ENCODE measurements around the gene NAPA.

The NAPA gene

DNA sequence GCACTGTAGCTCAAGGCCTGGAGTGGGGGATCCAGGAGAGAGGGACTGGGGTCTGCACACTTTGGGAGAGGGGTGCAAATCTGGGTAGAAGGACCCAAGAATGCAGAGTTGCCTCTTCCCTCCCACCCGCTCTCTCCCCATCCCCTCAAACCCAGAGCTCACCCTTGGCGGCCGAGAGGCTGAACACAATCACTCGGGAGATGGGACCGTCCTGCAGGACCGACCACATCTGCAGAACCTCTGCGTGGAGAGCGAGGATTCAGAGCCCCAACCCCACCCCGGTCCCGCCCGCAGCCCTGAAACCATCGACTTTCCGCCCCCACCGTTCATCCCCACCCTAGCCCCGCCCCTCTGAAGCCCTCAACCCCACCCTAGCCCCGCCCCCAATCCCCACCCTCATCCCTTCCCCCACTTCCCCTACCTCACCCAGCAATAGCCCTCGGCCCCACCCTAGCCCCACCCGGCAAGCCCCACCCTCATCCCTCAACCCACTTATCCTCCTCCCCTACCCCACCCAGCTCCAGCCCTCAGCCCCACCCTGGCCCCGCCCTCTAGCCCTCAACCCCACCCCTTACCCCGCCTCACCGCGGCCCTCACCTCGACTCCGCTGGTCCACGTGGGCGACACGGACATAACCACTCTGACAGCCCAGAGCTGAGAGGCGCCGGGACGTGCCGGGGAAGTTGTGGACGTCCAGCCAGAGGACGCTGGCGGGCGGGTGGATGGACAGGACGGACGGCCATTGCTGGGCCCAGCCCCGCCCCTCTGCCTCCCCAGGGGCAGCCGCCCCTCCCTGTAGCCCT is 35.0 kb downstream of the NAPA start:
- peaks cover 9 to 20% of the 10 kb centered on the region in 2 donors for H3K4me1 Mint-ChIP-seq
- no peak overlapping the region for H3K27ac Mint-ChIP-seq
- DNase-seq: no peak
- no peaks in the 10 kb centered on the region for H3K9me3 Mint-ChIP-seq
- no peak for ATAC-seq (replicated peaks)
- H3K36me3 Mint-ChIP-seq: peaks cover 5 to 20% of the 10 kb centered on the region in 2 donors
- H3K4me3 Mint-ChIP-seq: no peak overlapping the region
- H3K27me3 Mint-ChIP-seq: peaks cover 0 to 10% of the 10 kb centered on the region in 2 donors

DNA sequence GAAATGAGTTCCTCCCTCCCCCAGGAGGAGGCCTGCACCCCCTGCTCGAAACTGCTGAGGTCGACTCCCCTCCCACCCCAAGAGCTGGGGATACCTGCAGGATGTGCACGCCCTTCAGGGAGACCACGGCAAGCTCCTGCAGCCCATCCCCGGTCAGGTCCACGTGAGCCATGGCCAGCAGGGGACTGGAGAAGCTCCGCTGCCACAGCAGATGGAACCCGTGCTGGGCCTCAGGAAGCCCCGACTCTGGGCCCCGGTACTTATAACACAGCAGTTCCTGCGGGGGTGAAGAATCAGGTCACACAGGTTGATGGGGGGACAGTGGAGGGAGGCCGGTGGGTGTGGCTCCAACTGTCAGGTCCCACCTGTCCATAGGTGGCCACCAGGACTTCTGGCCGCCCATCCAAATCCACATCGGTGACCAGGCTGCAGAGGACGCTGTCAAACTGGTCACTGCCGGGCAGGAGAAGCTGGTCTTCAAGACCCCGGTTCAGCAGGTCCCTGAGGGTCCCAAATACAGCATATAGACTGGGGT is 38.4 kb downstream of the NAPA start:
- H3K4me1 Mint-ChIP-seq: peaks cover 2 to 5% of the 10 kb centered on the region in 2 donors
- H3K4me3 Mint-ChIP-seq: no peak overlapping the region
- peaks cover 5 to 20% of the 10 kb centered on the region in 2 donors for H3K36me3 Mint-ChIP-seq
- peaks cover 16 to 27% of the 10 kb centered on the region in 2 donors for H3K27me3 Mint-ChIP-seq
- DNase-seq (no peak), ATAC-seq (replicated peaks) (no peak)
- no peak overlapping the region for H3K27ac Mint-ChIP-seq
- H3K9me3 Mint-ChIP-seq: no peaks in the 10 kb centered on the region

DNA sequence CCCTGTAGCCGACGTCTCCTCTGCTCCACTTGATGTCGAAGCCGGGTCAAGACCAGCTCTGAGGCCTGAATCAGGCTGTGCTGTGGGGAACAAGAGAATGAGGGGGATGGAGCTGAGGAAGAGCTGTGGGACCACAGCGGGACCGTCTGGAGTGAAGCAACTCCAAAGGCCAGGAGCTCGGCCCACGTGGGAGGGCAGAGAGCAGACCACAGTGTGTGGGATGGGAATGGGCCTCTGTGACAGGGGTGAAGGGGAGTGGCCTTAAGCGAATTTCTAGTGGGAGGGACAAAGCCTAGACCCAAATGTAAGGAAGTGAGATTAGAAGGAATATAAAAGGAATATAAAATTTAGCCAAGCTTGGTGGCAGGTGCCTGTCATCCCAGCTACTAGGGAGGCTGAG is 39.4 kb downstream of the NAPA start:
- Mint-ChIP-seq H3K36me3 (peaks cover 4 to 16% of the 10 kb centered on the region in 2 donors), H3K9me3 (no peaks in the 10 kb centered on the region), H3K4me1 (peaks cover 12% of the 10 kb centered on the region in 2 donors), H3K27me3 (peaks cover 27 to 34% of the 10 kb centered on the region in 2 donors), H3K4me3 (no peak overlapping the region), H3K27ac (no peak overlapping the region)
- ATAC-seq (replicated peaks) (no peak), DNase-seq (no peak)

DNA sequence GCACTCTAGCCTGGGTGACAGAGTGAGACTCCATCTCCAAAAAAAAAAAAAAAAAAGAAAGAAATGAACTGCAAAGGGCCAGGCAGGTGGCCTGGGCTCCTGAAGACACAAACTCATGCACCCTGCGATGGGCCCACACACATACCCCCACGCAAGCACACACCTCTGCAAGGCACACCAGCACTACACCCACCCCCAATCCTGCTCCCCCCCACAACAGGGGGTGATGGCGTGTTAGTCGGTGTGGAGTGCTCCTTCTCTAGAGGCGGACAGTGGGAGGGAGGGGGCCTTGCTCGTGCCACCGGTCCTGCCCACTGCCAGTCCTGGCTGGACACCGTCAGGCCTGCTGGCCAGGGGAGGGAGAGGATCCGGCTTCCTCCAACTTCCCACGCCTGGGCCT is 41.5 kb downstream of the NAPA start:
- peaks cover 13 to 19% of the 10 kb centered on the region in 2 donors for H3K4me1 Mint-ChIP-seq
- H3K4me3 Mint-ChIP-seq: no peak overlapping the region
- H3K27me3 Mint-ChIP-seq: peaks cover 48 to 49% of the 10 kb centered on the region in 2 donors
- no peak for ATAC-seq (replicated peaks)
- H3K27ac Mint-ChIP-seq: no peak overlapping the region
- no peaks in the 10 kb centered on the region for H3K9me3 Mint-ChIP-seq
- DNase-seq: no peak
- H3K36me3 Mint-ChIP-seq: peaks cover 4 to 10% of the 10 kb centered on the region in 2 donors

DNA sequence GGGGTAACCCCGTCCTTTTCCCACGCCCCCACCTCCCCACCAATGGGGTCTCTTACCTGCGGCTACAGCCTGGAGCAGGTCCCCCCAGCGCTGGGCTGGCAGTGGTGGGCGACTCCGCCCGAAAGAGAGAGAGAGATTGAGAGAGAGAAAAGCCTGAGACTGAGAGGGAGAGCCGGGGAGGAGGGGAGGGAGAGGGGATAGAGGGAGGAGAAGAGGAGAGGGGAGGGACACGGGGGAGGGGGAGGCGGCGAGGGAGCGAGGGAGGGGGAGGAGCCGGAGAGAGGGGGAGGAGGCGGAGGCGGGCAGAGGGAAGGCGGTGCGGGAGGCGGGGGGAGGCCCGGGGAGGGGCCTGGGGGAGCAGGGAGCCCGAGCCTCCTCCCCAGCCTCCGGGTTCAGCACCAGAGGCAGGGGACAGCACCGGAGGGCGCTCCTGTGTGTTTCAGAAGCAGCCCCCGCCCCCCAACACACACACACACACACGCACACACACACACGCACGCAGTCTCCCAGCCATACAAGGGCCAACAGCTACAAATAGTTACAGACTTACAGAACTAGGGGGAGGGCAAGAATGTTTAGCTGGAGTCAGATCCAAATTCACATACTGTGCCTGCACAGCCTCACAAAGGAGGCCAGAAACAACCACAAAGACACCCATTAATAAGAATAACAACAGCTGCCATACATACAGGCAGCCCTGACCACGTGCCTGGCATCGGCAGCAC is 43.0 kb downstream of the NAPA start, which contains the start of gene SLC8A2:
Gene SLC8A2 (minus strand): TSS at position 161 of the 725 bp plus-strand sequence. CDS start 5,490 bp downstream, outside the sequence.
- ATAC-seq (replicated peaks) (peak; percentile 33 to 36), DNase-seq (no peak)
- peaks cover 4 to 10% of the 10 kb centered on the region in 2 donors for H3K36me3 Mint-ChIP-seq
- peaks cover 13 to 25% of the 10 kb centered on the region in 2 donors for H3K4me1 Mint-ChIP-seq
- H3K4me3 Mint-ChIP-seq: peak within 1 kb of the TSS; percentile 48 to 58
- no peaks in the 10 kb centered on the region for H3K9me3 Mint-ChIP-seq
- H3K27ac Mint-ChIP-seq: no peak within 1 kb of the TSS
- peaks cover 56 to 61% of the 10 kb centered on the region in 2 donors for H3K27me3 Mint-ChIP-seq

DNA sequence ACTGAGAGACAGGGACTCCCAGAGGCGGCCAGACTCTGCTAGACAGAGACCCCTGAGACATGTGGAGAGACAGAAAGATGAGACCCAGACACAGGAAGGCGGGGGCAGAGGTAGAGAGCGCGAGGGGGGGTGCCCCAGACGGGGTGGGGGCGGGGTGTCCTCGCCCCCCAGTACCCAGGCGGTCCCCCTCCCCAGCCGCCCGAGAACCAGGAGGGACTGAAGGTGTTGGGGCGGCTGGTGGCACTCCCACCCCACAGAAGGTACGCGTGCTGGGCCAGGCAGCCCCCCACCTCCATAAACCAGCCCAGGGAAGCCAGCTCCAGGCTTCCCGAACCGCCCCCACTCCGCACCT is 43.5 kb downstream of the NAPA start:
- Mint-ChIP-seq H3K4me1 (peaks cover 13 to 25% of the 10 kb centered on the region in 2 donors), H3K4me3 (peak overlapping the region; percentile 48 to 58), H3K9me3 (no peaks in the 10 kb centered on the region), H3K27me3 (peaks cover 59 to 67% of the 10 kb centered on the region in 2 donors), H3K27ac (no peak overlapping the region), H3K36me3 (peaks cover 4 to 7% of the 10 kb centered on the region in 2 donors)
- DNase-seq (no peak), ATAC-seq (replicated peaks) (no peak)

DNA sequence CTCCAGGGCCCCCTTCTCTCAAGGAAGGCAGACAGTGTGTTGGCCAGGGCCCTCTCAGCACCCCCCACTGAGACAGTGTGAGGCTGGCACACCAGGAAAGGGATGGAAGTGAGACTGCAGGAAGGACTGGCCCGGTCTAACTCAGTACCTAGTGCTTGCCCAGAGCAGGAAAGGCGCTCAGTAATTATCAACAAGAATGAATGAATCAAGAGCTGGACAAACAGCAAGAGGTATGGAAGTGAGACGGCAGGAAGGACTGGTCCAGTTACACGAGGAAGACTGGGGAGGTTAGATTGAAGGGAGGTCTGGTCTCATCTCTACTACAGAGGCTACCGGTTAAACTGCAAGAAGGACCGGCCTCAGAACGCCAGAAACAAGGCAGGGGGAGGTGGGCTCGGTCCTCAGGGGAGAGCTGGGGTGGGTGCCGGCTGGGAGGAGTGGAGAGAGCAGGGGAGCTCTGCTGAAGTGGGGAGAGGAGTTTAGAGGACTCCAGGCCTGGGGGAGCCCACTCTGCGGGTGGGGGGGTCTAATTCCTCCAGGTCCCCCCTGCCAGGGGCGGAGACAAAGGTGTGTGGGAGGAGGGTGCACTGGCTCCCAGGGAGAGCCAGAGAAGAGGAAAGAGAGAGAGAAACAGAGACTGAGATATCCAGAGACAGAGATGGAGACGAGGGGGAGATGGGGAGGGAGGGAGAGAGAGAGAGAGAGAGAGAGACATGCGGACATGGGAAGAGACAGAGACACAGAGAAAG is 44.2 kb downstream of the NAPA start:
- H3K9me3 Mint-ChIP-seq: no peaks in the 10 kb centered on the region
- peaks cover 4% of the 10 kb centered on the region in 2 donors for H3K36me3 Mint-ChIP-seq
- H3K4me3 Mint-ChIP-seq: peak overlapping the region; percentile 48 to 58
- peaks cover 13 to 25% of the 10 kb centered on the region in 2 donors for H3K4me1 Mint-ChIP-seq
- no peak overlapping the region for H3K27ac Mint-ChIP-seq
- H3K27me3 Mint-ChIP-seq: peaks cover 67 to 74% of the 10 kb centered on the region in 2 donors
- no peak for ATAC-seq (replicated peaks)
- DNase-seq: no peak

DNA sequence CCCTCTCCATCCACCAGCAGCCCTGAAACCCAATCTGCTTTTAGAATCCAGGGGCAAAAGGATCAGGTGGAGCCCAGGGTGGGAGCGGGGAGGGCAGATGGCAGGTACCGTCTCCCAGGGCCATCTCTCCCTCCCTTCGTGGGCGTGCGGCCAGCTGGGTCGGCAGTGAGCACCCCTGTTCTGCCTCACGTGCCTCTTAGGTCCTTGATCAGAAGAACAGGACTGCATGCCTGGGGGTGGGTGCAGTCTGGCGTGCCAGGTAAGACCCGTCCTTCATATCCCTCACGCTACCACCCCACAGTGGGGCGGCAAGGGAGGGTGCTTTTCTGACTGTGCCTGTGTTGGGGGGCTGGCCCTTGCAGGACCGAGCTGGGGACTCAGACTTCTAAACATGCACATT is 45.1 kb downstream of the NAPA start:
- Mint-ChIP-seq H3K4me3 (no peak overlapping the region), H3K27ac (no peak overlapping the region), H3K4me1 (peaks cover 13 to 25% of the 10 kb centered on the region in 2 donors), H3K27me3 (peaks cover 73 to 83% of the 10 kb centered on the region in 2 donors), H3K36me3 (no peaks in the 10 kb centered on the region), H3K9me3 (no peaks in the 10 kb centered on the region)
- DNase-seq: no peak
- no peak for ATAC-seq (replicated peaks)

DNA sequence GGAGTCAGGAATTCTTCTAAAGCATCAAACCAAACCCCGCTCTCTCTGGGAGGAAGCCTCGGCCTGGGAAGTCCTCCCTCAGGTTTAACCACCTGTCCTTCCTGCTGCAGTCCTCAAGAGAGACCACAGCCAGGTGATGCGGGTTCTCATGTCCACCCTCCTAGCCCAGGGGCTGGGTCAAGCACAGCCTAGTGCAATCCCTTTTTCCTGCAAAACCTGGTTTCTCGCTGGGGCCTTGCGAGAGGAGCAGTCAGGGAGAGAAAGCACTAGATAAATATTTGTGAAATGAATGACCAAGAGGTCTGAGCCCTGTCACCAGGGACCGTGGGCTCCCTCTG is 45.5 kb downstream of the NAPA start:
- H3K9me3 Mint-ChIP-seq: no peaks in the 10 kb centered on the region
- H3K27me3 Mint-ChIP-seq: peaks cover 77 to 87% of the 10 kb centered on the region in 2 donors
- no peak overlapping the region for H3K27ac Mint-ChIP-seq
- no peak overlapping the region for H3K4me3 Mint-ChIP-seq
- ATAC-seq (replicated peaks): no peak
- H3K4me1 Mint-ChIP-seq: peaks cover 13 to 25% of the 10 kb centered on the region in 2 donors
- no peaks in the 10 kb centered on the region for H3K36me3 Mint-ChIP-seq
- DNase-seq: no peak

DNA sequence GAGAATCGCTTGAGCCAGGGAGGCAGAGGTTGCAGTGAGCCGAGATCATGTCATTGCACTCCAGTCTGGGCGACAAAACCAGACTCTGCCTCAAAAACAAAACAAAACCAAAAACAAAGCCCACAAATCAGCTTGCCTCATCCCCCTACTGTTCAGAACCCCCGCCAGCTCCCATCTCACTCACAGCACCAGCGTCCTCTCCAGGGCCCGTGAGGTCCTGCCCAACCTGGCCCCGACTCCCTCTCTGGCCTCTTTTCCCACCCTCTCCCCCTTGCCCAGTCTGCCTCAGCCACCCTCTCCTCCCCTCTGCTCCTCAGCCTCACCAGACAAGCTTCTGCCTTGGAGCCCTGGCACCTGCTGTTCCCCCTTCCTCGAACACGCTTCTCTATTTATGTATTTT is 46.9 kb downstream of the NAPA start:
- no peak for ATAC-seq (replicated peaks)
- no peaks in the 10 kb centered on the region for H3K9me3 Mint-ChIP-seq
- H3K27ac Mint-ChIP-seq: no peak overlapping the region
- H3K4me3 Mint-ChIP-seq: no peak overlapping the region
- no peak for DNase-seq
- H3K27me3 Mint-ChIP-seq: peaks cover 72 to 90% of the 10 kb centered on the region in 2 donors
- H3K36me3 Mint-ChIP-seq: no peaks in the 10 kb centered on the region
- H3K4me1 Mint-ChIP-seq: peaks cover 13 to 25% of the 10 kb centered on the region in 2 donors

DNA sequence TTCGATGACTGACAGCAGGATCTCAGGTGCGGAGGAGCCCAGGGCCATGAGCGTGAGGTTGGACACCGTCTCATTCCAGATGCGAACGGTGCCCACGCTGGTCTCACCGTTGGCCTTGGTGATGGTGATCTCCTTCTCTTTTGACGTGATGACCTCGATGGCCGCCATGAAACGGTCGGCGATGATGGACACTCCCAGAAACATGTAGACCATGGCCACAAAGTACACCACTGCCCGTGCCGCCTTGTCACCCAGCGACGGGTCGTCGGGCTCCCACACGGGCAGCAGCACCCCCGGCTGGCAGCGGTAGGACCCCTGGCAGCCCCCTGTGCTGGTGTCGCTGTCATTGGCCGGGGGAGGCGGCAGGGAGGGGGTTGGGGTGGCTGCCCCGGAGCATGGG is 48.9 kb downstream of the NAPA start:
- no peaks in the 10 kb centered on the region for H3K36me3 Mint-ChIP-seq
- no peak overlapping the region for H3K4me3 Mint-ChIP-seq
- peaks cover 9 to 17% of the 10 kb centered on the region in 2 donors for H3K4me1 Mint-ChIP-seq
- no peak for ATAC-seq (replicated peaks)
- DNase-seq: no peak
- H3K27me3 Mint-ChIP-seq: peaks cover 56 to 78% of the 10 kb centered on the region in 2 donors
- H3K27ac Mint-ChIP-seq: no peak overlapping the region
- H3K9me3 Mint-ChIP-seq: no peaks in the 10 kb centered on the region

DNA sequence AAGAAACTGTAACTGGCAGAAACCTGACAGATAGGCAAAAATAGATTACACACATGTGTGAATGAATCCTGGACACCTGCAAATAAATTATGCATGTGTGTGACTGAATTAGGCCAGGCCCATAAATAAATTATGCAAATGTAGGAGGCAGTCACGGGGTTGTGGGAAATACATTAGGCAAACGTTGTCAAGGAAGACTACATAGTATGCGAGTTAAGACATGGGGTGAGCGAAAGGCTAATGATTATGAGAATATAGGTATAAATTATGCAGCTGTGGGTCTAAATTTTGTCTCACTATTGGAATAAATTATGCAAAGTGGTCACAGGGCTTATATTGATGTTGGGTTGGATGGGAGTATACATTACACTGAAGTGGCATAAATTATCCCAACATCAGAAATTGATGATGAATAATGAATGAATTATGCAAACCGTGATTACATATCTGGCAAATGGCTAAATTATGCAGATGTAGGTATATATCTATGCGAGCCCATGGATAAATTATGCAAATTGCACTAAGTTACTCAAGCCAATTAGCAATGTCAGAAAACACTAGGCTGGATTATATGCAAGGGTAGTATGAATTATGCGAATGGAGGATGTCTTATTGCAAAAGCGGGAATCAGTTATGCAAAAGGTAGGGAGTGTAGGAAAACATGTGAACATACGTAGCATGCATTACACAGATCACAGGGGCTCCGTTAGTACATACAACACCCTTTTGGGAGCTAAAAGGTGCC is 50.0 kb downstream of the NAPA start:
- H3K27me3 Mint-ChIP-seq: peaks cover 45 to 67% of the 10 kb centered on the region in 2 donors
- H3K36me3 Mint-ChIP-seq: no peaks in the 10 kb centered on the region
- no peaks in the 10 kb centered on the region for H3K9me3 Mint-ChIP-seq
- peaks cover 3 to 11% of the 10 kb centered on the region in 2 donors for H3K4me1 Mint-ChIP-seq
- H3K4me3 Mint-ChIP-seq: no peak overlapping the region
- ATAC-seq (replicated peaks) (no peak), DNase-seq (no peak)
- no peak overlapping the region for H3K27ac Mint-ChIP-seq

DNA sequence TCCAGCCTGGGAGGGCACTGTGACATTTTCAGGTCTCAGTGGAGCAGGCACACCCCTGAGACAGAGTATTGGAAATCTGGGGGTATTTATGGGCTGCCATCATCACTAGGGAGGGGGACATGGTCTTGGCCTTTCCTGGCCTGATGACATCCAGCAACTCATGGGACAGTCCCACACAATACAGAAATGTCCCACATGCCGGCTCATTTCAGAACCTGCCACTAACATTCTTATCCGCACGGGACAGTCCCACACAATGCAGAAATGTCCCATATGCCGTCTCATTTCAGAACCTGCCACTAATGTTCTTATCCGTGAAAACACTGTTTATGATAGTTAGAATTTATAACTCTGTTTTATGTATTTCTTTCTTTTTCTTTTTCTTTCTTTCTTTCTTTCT is 53.0 kb downstream of the NAPA start:
- ATAC-seq (replicated peaks) (no peak), DNase-seq (no peak)
- no peaks in the 10 kb centered on the region for H3K4me1 Mint-ChIP-seq
- H3K36me3 Mint-ChIP-seq: peaks cover 0 to 1% of the 10 kb centered on the region in 2 donors
- H3K27ac Mint-ChIP-seq: no peak overlapping the region
- H3K9me3 Mint-ChIP-seq: no peaks in the 10 kb centered on the region
- H3K4me3 Mint-ChIP-seq: no peak overlapping the region
- peaks cover 23 to 38% of the 10 kb centered on the region in 2 donors for H3K27me3 Mint-ChIP-seq

All from stimulated activated naive B cell treated with anti-CD40 and anti-IgM and Interleukin-4, amounts not matched to agents 10 μg/mL and 1 μg/mL and 100 μg/mL, for 72 hours (primary cell).